Mesodermal cell (in vitro differentiated cells): ENCODE results near the gene SYNCRIP.
"Not testable (repeated sequence)": the region's sequence is repeated elsewhere in the genome, so short reads cannot be mapped to it uniquely, and the experiment has no call there.

Experiments used
- H3K27ac ChIP-seq: 2 replicates; pipeline ENCODE4 v1.7.0; 2013; ENCODE audit warnings: mild to moderate bottlenecking, low read depth, low read length, moderate library complexity; ENCODE audit not compliant: severe bottlenecking
- H3K36me3 ChIP-seq: 2 replicates; pipeline ENCODE4 v1.7.1; 2013; ENCODE audit warnings: mild to moderate bottlenecking, low read length, moderate library complexity; ENCODE audit not compliant: control insufficient read depth, insufficient read depth
- H3K4me1 ChIP-seq: one replicate; pipeline ENCODE4 v1.7.1; 2013; ENCODE audit warnings: mild to moderate bottlenecking, low read length; ENCODE audit not compliant: insufficient read depth, control insufficient read depth, poor library complexity, severe bottlenecking
- H3K4me3 ChIP-seq: 2 replicates; pipeline ENCODE4 v1.7.0; 2013; ENCODE audit warnings: low read length, control low read depth, mild to moderate bottlenecking; ENCODE audit not compliant: insufficient read depth, poor library complexity, severe bottlenecking; ENCODE audit errors: extremely low read depth
- H3K9me3 ChIP-seq: 2 replicates; pipeline ENCODE4 v1.7.1; 2013; ENCODE audit warnings: mild to moderate bottlenecking, low read length, moderate library complexity; ENCODE audit not compliant: control insufficient read depth
- WGBS, 2 experiments: methylation state at CpG; one replicate each; pipeline ENCODE4 v1.1.5; 2013; ENCODE audit warnings: missing lambda C conversion rate in 2 of 2; ENCODE audit not compliant: insufficient coverage in 2 of 2; 5-methylcytosine and 5-hydroxymethylcytosine counted together

Gene SYNCRIP

DNA sequence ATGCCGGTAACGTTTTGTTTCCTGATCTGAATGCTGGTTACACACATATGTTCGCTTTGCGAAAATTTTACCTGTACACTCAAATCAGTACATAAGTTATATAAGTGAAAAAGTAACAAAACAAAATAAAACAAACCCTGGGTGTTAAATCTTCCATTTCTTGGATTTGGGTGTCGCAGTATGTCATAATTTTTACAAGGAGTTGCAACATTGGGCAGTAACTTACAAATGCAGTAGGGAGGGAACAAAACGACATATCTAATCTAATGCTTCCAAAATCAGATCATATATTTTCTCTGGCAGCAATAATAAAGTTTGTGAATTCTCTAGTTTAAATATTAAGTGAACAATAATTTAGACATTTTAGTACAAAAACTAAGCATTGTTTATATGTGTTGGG lies 74.3 kb downstream of the SYNCRIP start:
- Histone ChIP-seq H3K4me3 (no peak overlapping the region), H3K27ac (no peak overlapping the region), H3K9me3 (no peaks in the 10 kb centered on the region), H3K4me1 (no peaks in the 10 kb centered on the region), H3K36me3 (peaks cover 36% of the 10 kb centered on the region)
- WGBS, 2 experiments = 100% methylated on average over 3 of the region's 6 CpGs; no CpG with 5 or more reads in 1 of the 2 experiments

DNA sequence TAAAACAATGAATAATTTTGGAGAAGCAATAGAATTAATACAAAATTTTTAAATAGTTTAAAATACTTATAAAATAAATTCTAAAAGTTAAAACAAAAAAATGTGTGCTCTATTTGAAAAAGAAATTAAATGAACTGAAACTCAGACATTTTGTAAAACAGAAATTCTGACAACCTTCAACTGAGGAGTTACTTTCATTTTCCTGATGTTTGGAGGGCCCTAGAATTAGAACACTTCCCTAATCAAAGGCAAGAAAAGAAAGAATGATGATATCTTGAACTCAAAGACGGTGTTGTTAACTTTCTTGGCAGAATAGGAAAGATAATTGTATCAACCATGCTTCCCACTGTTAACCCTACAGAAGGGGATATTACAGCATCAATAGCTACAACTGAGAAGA lies 77.0 kb downstream of the SYNCRIP start:
- H3K4me3 ChIP-seq = no peak overlapping the region
- no peaks in the 10 kb centered on the region for H3K4me1 ChIP-seq
- WGBS, 2 experiments = no CpG with 5 or more reads among the region's 1 CpG
- peaks cover 26% of the 10 kb centered on the region for H3K36me3 ChIP-seq
- H3K27ac ChIP-seq = no peak overlapping the region
- H3K9me3 ChIP-seq = no peaks in the 10 kb centered on the region

DNA sequence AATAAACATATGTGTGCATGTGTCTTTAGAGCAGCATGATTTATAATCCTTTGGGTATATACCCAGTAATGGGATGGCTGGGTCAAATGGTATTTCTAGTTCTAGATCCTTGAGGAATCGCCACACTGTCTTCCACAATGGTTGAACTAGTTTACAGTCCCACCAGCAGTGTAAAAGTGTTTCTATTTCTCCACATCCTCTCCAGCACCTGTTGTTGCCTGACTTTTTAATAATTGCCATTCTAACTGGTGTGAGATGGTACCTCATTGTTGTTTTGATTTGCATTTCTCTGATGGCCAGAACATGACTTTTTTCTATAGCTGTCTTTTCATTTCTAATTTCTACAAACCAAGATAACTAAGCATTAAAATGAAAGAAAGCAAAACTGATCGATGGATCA lies 78.5 kb downstream of the SYNCRIP start:
- H3K9me3 ChIP-seq, H3K4me1 ChIP-seq, H3K27ac ChIP-seq, H3K4me3 ChIP-seq: not testable (repeated sequence)
- WGBS, 2 experiments = no CpG with 5 or more reads among the region's 2 CpGs
- peaks cover 19% of the 10 kb centered on the region for H3K36me3 ChIP-seq
